Coronary artery (tissue), 2 donors: ENCODE results near the gene HBA2.

Experiments used
- DNase-seq: peaks from one replicate; pipeline ENCODE4 v3.0.0-alpha.2; 2017; ENCODE audit warnings: low spot score
- H3K27ac ChIP-seq, 2 donors: fragments of 200-600 bp; sonication (generic); one replicate each; pipeline ENCODE4 v1.5.1; 2016 to 2019
- H3K4me3 ChIP-seq: fragments of 200-600 bp; sonication (generic); 2 replicates; pipeline ENCODE4 v1.5.1; 2016; ENCODE audit warnings: mild to moderate bottlenecking, moderate library complexity
- CTCF ChIP-seq: fragments of 200-600 bp; sonication (generic); IDR thresholded peaks from one replicate; pipeline ENCODE4 v1.5.1; 2019; ENCODE audit warnings: antibody characterized with exemption

Gene HBA2

GRCh38 chr16:188674-189073 lies 16.0 kb downstream of the HBA2 start:
- no peak for DNase-seq
- no peak overlapping the region for H3K27ac ChIP-seq
- TF ChIP-seq CTCF = no peak
- H3K4me3 ChIP-seq = no peak overlapping the region

- no peak overlapping the region for H3K27ac ChIP-seq
- no peak for TF ChIP-seq CTCF
- DNase-seq = no peak
- no peak overlapping the region for H3K4me3 ChIP-seq
Measured at GRCh38 chr16:189604-190186, 17.0 kb downstream of the HBA2 start.

- Histone ChIP-seq H3K27ac (no peak overlapping the region), H3K4me3 (no peak overlapping the region)
- TF ChIP-seq CTCF = no peak
- DNase-seq = no peak
Measured at GRCh38 chr16:191831-192230, 19.2 kb downstream of the HBA2 start.

- H3K4me3 ChIP-seq = no peak overlapping the region
- TF ChIP-seq CTCF = no peak
- no peak overlapping the region for H3K27ac ChIP-seq
- no peak for DNase-seq
Measured at GRCh38 chr16:192686-193085, 20.0 kb downstream of the HBA2 start.

GRCh38 chr16:193441-193840 lies 20.8 kb downstream of the HBA2 start:
- no peak for TF ChIP-seq CTCF
- no peak for DNase-seq
- H3K4me3 ChIP-seq = no peak overlapping the region
- H3K27ac ChIP-seq = no peak overlapping the region

GRCh38 chr16:194516-194915 lies 21.8 kb downstream of the HBA2 start:
- Histone ChIP-seq H3K27ac (no peak overlapping the region), H3K4me3 (no peak overlapping the region)
- no peak for TF ChIP-seq CTCF
- DNase-seq = no peak

- Histone ChIP-seq H3K4me3 (no peak overlapping the region), H3K27ac (no peak overlapping the region)
- no peak for TF ChIP-seq CTCF
- DNase-seq = no peak
Measured at GRCh38 chr16:200388-200787, 27.7 kb downstream of the HBA2 start.
